Measurements from ENCODE around the gene RIMS1. TPM values are rescaled to one million over a fixed set of nuclear protein-coding genes. Genes with fewer than 3 reads are reported as not detected.

RIMS1 gene
- total and polyA plus RNA-seq, 2 donors (not counting 1 experiment from before 2014, with no cell fraction given), result not detected

GRCh38 chr6:72305971-72306370 lies 419.6 kb downstream of the RIMS1 start:
- H3K9me3 ChIP-seq (ENCODE audit: control extremely low read depth in 1 of 3, control insufficient read depth in 2 of 3, insufficient read depth in 1 of 3, low read length in 2 of 3), result no peaks in the 10 kb centered on the region
- H3K36me3 ChIP-seq (replicated peaks in 1 of 2; ENCODE audit: control extremely low read depth in 1 of 2, control insufficient read depth in 1 of 2, extremely low read depth in 1 of 2, insufficient read depth in 2 of 2, low read length in 1 of 2), result no peaks in the 10 kb centered on the region
- ATAC-seq (ENCODE audit: low read depth) (no peak), DNase-seq (no peak)
- ChIA-PET CTCF (interaction anchor here (0.5 to 1.0 kb wide), 2 partner anchors 106 to 399 kb away, joined by 3 to 5 read pairs; no protein-coding TSS in a partner anchor), POLR2A (no interaction called here)
- intact Hi-C loops (cut with micrococcal nuclease), result no loop called here
- no peak overlapping the region for H2AFZ ChIP-seq (ENCODE audit: insufficient read depth, low read depth, low read length, poor library complexity, severe bottlenecking)
- H3K27me3 Mint-ChIP-seq, result no peaks in the 10 kb centered on the region
- H3K4me1 Mint-ChIP-seq, result no peaks in the 10 kb centered on the region
- WGBS (ENCODE audit: insufficient coverage), result no CpG with 5 or more reads among the region's 2 CpGs
- H3K27ac ChIP-seq (ENCODE audit: low read length in 2 of 2), result no peak overlapping the region
- TF ChIP-seq CTCF (IDR thresholded peaks at IDR 0.05) (no peak), EZH2 (IDR thresholded peaks at IDR 0.05; ENCODE audit: borderline replicate concordance, insufficient read depth, low read depth, low read length, poor library complexity, severe bottlenecking) (no peak)
- no peak overlapping the region for H3K9ac ChIP-seq (ENCODE audit: low read length)
- no peak overlapping the region for H3K27ac Mint-ChIP-seq
- H3K4me3 Mint-ChIP-seq, result no peak overlapping the region
- H3K27me3 ChIP-seq (replicated peaks in 1 of 4; ENCODE audit: control extremely low read depth in 1 of 4, control insufficient read depth in 3 of 4, insufficient read depth in 4 of 4, low read length in 3 of 4), result peaks cover 0 to 3% (median 0%) of the 10 kb centered on the region in 4 experiments
- H3K9me3 Mint-ChIP-seq (ENCODE audit: insufficient read depth), result no peaks in the 10 kb centered on the region
- H4K20me1 ChIP-seq (ENCODE audit: control insufficient read depth, insufficient read depth, low read length, poor library complexity, severe bottlenecking), result no peaks in the 10 kb centered on the region
- H3K4me1 ChIP-seq (ENCODE audit: control insufficient read depth in 2 of 2, insufficient read depth in 2 of 2, low read length in 2 of 2), result no peaks in the 10 kb centered on the region
- H3K79me2 ChIP-seq (ENCODE audit: control insufficient read depth, insufficient read depth, low read length), result no peaks in the 10 kb centered on the region
- no peak overlapping the region for H3K4me3 ChIP-seq (ENCODE audit: control extremely low read depth in 1 of 5, extremely low read depth in 1 of 5, insufficient read depth in 1 of 5, low read depth in 2 of 5, low read length in 4 of 5)
- no peak overlapping the region for H3K4me2 ChIP-seq (replicated peaks; ENCODE audit: low read depth, low read length, poor library complexity, severe bottlenecking)

- Histone ChIP-seq H3K4me2 (replicated peaks; ENCODE audit: low read depth, low read length, poor library complexity, severe bottlenecking) (no peak overlapping the region), H3K27me3 (replicated peaks in 1 of 4; ENCODE audit: control extremely low read depth in 1 of 4, control insufficient read depth in 3 of 4, insufficient read depth in 4 of 4, low read length in 3 of 4) (no peaks in the 10 kb centered on the region), H3K9me3 (ENCODE audit: control extremely low read depth in 1 of 3, control insufficient read depth in 2 of 3, insufficient read depth in 1 of 3, low read length in 2 of 3) (no peaks in the 10 kb centered on the region), H3K4me1 (ENCODE audit: control insufficient read depth in 2 of 2, insufficient read depth in 2 of 2, low read length in 2 of 2) (no peaks in the 10 kb centered on the region), H3K9ac (ENCODE audit: low read length) (no peak overlapping the region), H3K27ac (ENCODE audit: low read length in 2 of 2) (no peak overlapping the region), H4K20me1 (ENCODE audit: control insufficient read depth, insufficient read depth, low read length, poor library complexity, severe bottlenecking) (no peaks in the 10 kb centered on the region), H3K36me3 (replicated peaks in 1 of 2; ENCODE audit: control extremely low read depth in 1 of 2, control insufficient read depth in 1 of 2, extremely low read depth in 1 of 2, insufficient read depth in 2 of 2, low read length in 1 of 2) (no peaks in the 10 kb centered on the region), H3K79me2 (ENCODE audit: control insufficient read depth, insufficient read depth, low read length) (no peaks in the 10 kb centered on the region), H2AFZ (ENCODE audit: insufficient read depth, low read depth, low read length, poor library complexity, severe bottlenecking) (no peak overlapping the region), H3K4me3 (ENCODE audit: control extremely low read depth in 1 of 5, extremely low read depth in 1 of 5, insufficient read depth in 1 of 5, low read depth in 2 of 5, low read length in 4 of 5) (no peak overlapping the region)
- ChIA-PET POLR2A (no interaction called here), CTCF (no interaction called here)
- intact Hi-C loops (cut with micrococcal nuclease), result no loop called here
- H3K27me3 Mint-ChIP-seq, result peaks cover 9% of the 10 kb centered on the region
- DNase-seq (no peak), ATAC-seq (ENCODE audit: low read depth) (no peak)
- H3K9me3 Mint-ChIP-seq (ENCODE audit: insufficient read depth), result no peaks in the 10 kb centered on the region
- H3K27ac Mint-ChIP-seq, result no peak overlapping the region
- no peaks in the 10 kb centered on the region for H3K4me1 Mint-ChIP-seq
- TF ChIP-seq EZH2 (IDR thresholded peaks at IDR 0.05; ENCODE audit: borderline replicate concordance, insufficient read depth, low read depth, low read length, poor library complexity, severe bottlenecking) (no peak), CTCF (IDR thresholded peaks at IDR 0.05) (no peak)
- no peak overlapping the region for H3K4me3 Mint-ChIP-seq
- WGBS (ENCODE audit: insufficient coverage), result 86% methylated on average over 6 of the region's 9 CpGs
Observed at GRCh38 chr6:72316675-72317380, 430.5 kb downstream of the RIMS1 start.

All from B cell (primary cell).